Testis (tissue), 2 donors: ENCODE measurements around the gene PCNT.

Experiments
- CTCF ChIP-seq, 3 experiments: fragments of 450-650 bp in 2 of 3; fragments of 200-600 bp in 1 of 3; sonication (generic) in 1 of 3; IDR thresholded peaks; one replicate each; pipeline ENCODE4 v1.5.1; 2016 to 2019; ENCODE audit warnings: antibody characterized with exemption in 3 of 3, mild to moderate bottlenecking in 2 of 3, moderate library complexity in 1 of 3
- POLR2A ChIP-seq: fragments of 450-650 bp; IDR thresholded peaks from one replicate; pipeline ENCODE4 v1.6.1; 2017; ENCODE audit warnings: antibody characterized with exemption, mild to moderate bottlenecking, moderate library complexity

DNA sequence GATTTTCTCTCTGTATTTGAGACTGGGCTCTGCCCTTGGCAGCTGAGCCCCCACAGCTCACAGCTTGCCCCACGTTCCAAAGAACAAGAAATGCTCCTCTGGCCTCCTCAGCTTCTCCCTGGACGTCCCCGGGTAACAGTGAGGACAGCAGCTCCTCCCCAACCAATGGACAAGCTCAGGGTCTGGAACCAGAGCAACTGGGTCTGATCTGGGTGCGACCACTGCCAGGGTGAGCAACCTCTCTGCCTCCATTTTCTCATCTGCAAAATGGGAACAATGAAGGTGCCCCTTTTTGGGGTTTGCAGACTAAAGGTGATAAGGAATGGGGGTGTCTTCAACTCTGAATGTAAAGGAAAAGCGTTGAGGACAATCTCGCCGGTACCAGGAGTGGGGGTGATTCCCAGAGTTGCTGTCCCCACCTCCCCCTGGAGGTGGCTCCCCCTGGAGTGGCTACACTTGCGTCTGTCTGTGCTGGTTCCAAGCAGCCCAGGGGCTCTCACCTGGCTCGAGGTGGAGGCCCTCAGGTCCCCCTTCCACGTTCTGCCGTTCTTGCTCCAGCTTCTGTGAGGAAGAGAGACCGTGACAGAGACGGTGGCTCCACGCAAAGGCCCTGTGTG, 7.1 kb upstream of the PCNT start:
- TF ChIP-seq CTCF (IDR thresholded peaks at IDR 0.05) = no peak
- no peak for TF ChIP-seq POLR2A
